Right forelimb (tissue), 1 donor: ENCODE measurements around the gene NUDT14.

Source experiments
- DNase-seq: peaks from one replicate; pipeline ENCODE4 v3.0.0-alpha.2; 2018

The NUDT14 gene

GRCh38 chr14:105211758-105212089, 30.6 kb upstream of the NUDT14 start:
- no peak for DNase-seq

GRCh38 chr14:105211086-105211757, 30.1 kb upstream of the NUDT14 start:
- DNase-seq = no peak

- no peak for DNase-seq
These were observed 29.3 kb upstream of the NUDT14 start for GRCh38 chr14:105210266-105211025.

- no peak for DNase-seq
These were observed 28.5 kb upstream of the NUDT14 start for GRCh38 chr14:105209646-105210045.

- DNase-seq = no peak
These were observed 28.0 kb upstream of the NUDT14 start for GRCh38 chr14:105209091-105209490.

GRCh38 chr14:105208738-105209075, 27.6 kb upstream of the NUDT14 start:
- no peak for DNase-seq

GRCh38 chr14:105207996-105208737, 27.1 kb upstream of the NUDT14 start:
- DNase-seq = no peak

- DNase-seq = no peak
These were observed 26.4 kb upstream of the NUDT14 start for GRCh38 chr14:105207460-105207901.

- DNase-seq = no peak
These were observed 25.8 kb upstream of the NUDT14 start for GRCh38 chr14:105206873-105207272.

GRCh38 chr14:105205673-105206208, 24.6 kb upstream of the NUDT14 start:
- DNase-seq = no peak

GRCh38 chr14:105204931-105205672, 24.0 kb upstream of the NUDT14 start:
- no peak for DNase-seq

GRCh38 chr14:105204206-105204930, 23.3 kb upstream of the NUDT14 start:
- no peak for DNase-seq

GRCh38 chr14:105203701-105204100, 22.6 kb upstream of the NUDT14 start:
- no peak for DNase-seq

GRCh38 chr14:105203057-105203531, 22.0 kb upstream of the NUDT14 start:
- peak; percentile 87 for DNase-seq

GRCh38 chr14:105201925-105202513, 20.9 kb upstream of the NUDT14 start:
- no peak for DNase-seq

- no peak for DNase-seq
These were observed 20.2 kb upstream of the NUDT14 start for GRCh38 chr14:105201156-105201924.

GRCh38 chr14:105200641-105201040, 19.5 kb upstream of the NUDT14 start:
- no peak for DNase-seq

GRCh38 chr14:105200074-105200473, 19.0 kb upstream of the NUDT14 start:
- no peak for DNase-seq

GRCh38 chr14:105199093-105199492, 18.0 kb upstream of the NUDT14 start:
- DNase-seq = no peak

- no peak for DNase-seq
These were observed 17.5 kb upstream of the NUDT14 start for GRCh38 chr14:105198588-105198987.

GRCh38 chr14:105197211-105197641, 16.1 kb upstream of the NUDT14 start:
- DNase-seq = peak; percentile 81
